Measurements from ENCODE around the gene EGFLAM.

DNA sequence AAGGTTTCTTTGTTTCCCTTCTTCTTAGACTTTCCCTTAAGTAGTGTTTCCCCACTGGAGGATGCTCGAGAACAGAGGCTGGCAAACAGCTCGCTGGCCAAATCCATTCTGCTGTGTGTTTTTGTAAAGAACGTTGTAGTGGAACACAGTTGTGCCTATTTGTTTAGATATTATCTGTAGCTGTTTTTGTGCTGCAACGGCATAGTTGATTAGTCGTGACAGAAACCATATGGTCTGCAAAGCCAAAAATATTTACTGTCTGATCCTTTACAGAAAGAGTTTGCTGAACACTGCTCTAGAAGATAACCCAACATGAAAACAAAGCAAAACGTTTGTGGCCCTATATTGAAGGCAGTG is 47.0 kb upstream of the EGFLAM start:
- TF ChIP-seq, protein P1, sequence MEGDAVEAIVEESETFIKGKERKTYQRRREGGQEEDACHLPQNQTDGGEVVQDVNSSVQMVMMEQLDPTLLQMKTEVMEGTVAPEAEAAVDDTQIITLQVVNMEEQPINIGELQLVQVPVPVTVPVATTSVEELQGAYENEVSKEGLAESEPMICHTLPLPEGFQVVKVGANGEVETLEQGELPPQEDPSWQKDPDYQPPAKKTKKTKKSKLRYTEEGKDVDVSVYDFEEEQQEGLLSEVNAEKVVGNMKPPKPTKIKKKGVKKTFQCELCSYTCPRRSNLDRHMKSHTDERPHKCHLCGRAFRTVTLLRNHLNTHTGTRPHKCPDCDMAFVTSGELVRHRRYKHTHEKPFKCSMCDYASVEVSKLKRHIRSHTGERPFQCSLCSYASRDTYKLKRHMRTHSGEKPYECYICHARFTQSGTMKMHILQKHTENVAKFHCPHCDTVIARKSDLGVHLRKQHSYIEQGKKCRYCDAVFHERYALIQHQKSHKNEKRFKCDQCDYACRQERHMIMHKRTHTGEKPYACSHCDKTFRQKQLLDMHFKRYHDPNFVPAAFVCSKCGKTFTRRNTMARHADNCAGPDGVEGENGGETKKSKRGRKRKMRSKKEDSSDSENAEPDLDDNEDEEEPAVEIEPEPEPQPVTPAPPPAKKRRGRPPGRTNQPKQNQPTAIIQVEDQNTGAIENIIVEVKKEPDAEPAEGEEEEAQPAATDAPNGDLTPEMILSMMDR (IDR thresholded peaks at IDR 0.05): no peak
- TF ChIP-seq EP300 (IDR thresholded peaks at IDR 0.05) (no peak), POLR2A (IDR thresholded peaks at IDR 0.05) (no peak), POLR2AphosphoS5 (IDR thresholded peaks at IDR 0.05) (no peak)
